ENCODE results near the gene LRP1.

Gene LRP1

DNA sequence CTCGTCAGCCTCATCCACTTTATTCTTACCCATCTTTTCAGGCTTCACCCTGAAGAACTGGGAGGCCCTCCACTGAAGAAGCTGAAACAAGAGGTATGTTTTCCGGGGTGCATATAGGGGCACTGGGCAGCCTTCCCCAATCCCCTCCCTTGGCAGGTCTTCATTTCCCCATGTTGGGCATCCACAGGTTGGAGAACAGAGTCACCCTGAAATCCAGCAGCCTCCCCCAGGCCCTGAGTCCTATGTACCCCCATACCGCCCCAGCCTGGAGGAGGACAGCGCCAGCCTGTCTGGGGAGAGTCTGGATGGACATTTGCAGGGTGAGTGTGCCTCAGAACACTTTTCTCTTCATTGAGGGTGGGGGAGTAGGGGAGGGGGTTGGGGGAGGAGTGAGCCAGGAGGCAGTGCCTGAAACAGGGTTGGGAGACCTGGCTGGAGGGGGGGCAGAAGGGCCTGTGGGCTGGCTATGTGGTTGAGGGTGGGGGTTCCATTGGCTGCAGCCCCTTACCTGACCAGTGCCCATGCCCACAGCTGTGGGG, 35.3 kb upstream of the LRP1 start:
- no peak overlapping the region for H3K4me3 ChIP-seq (ENCODE audit: low read length)
- DNase-seq (ENCODE audit: low read depth, low spot score): no peak

DNA sequence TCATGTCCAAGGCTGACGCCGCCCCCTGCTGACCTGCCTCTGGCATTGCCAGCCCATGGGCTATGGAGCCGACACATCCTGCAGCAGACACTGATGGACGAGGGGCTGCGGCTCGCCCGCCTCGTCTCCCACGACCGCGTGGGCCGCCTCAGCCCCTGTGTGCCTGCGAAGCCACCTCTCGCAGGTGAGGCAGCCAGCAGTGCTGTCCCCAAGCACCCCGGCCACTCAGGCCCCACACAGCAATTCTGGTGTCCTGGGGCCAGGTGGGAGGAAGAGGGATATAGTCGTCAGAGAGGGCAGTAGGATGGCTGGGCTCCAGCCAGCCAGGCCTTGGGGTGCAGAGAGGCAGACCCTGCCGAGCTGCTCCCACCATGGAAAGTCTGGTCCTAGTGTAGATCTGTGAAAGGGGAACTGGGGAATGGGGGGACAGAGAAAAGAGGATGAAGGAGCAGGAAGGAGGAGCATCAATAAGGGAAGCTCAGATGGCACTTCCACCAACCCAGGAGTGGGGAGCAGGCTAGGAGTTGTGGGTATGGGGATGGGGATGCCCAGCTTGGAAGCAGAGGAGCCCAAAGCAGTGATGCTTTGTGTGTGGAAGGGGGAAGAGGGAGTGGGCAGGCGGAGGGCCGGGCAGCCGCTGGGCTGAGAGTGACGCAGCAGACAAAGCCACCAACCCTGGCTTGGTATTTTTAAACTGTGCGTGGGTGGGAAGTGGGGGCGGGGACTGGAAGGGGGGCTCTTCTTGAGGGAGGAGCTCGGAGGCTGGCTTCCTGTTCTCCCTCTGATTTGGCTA, 34.7 kb upstream of the LRP1 start:
- no peak overlapping the region for H3K4me3 ChIP-seq (ENCODE audit: low read length)
- DNase-seq (ENCODE audit: low read depth, low spot score): no peak

- DNase-seq (ENCODE audit: low read depth, low spot score): no peak
- H3K4me3 ChIP-seq (ENCODE audit: low read length): no peak overlapping the region
Observed at GRCh38 chr12:57094208-57095160, 33.8 kb upstream of the LRP1 start.

DNA sequence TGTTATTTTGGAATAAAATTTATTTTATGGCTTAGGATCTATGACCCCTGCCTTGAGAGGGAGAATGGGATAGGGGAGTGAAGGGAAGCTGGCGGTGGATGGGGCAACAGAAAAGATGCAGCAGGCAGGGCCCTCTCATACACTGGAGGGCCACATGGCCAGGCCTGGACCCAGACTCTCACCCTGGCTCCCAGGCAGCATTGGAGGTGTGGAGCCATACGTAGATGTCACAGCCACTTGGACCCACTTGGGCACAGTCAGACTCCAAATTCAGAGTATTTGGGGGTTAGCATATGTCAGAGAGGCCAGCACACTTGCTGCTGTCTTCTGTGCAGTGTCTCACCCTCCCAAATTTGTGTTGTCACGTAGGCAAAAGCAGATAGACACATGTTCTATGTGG, 32.8 kb upstream of the LRP1 start:
- H3K4me3 ChIP-seq (ENCODE audit: low read length): no peak overlapping the region
- DNase-seq (ENCODE audit: low read depth, low spot score): no peak

DNA sequence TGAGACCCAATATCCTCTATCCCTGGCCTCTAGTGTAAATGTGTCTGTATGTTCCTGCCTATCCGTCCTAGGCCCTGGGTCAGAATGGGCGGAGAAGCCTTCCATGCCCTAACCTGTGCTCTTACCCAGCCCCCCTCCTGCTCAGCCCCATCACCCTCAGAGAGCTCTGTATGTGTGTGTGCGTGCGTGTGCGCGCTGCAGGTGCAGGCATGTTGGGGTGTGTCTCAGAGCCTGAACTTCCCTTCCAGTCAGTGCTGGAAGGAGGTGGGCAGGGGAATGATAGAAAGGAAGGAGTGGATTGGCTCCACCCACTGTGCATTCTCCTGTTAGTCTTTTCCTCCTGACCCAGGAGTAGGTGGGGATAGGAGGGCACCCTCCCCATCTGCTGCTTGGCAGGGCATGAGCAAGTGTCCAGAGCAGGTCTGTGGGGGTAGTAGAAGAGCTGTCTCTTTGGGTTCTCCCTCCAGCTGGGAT, 32.1 kb upstream of the LRP1 start:
- no peak overlapping the region for H3K4me3 ChIP-seq (ENCODE audit: low read length)
- DNase-seq (ENCODE audit: low read depth, low spot score): no peak

GRCh38 chr12:57096748-57097553, 31.3 kb upstream of the LRP1 start:
- no peak for DNase-seq (ENCODE audit: low read depth, low spot score)
- no peak overlapping the region for H3K4me3 ChIP-seq (ENCODE audit: low read length)

DNA sequence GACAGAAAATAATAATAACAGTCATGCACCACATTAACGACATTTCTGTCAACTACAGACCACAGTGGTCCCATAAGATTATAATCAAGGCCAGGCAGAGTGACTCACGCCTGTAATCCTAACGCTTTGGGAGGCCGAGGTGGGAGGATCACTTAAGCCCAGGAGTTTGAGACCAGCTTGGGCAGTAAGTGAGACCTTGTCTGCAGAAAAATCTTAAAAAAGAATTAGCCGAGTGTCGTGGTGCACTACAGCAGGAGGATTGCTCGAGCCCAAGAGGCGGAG, 30.8 kb upstream of the LRP1 start:
- H3K4me3 ChIP-seq (ENCODE audit: low read length): no peak overlapping the region
- no peak for DNase-seq (ENCODE audit: low read depth, low spot score)

DNA sequence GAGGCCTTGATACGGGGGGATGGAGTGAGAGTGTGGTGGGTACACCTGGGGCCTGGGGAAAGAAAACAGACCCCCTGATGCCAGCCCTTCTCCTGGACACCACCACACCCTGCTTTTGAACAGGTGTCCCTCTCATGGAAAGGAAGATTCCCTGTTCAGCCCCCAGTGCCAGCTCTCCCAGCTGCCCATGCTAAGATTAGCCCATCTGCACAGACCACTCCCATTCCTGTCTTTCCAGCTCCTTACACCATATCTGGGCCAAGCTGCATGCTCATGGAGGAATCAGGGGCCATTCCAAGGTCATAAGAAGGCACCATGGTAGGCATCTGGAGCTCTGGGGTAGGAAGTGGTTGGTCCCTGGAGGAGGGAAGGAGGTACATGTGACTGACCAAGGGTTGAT, 29.7 kb upstream of the LRP1 start:
- no peak overlapping the region for H3K4me3 ChIP-seq (ENCODE audit: low read length)
- no peak for DNase-seq (ENCODE audit: low read depth, low spot score)

- H3K4me3 ChIP-seq (ENCODE audit: low read length): no peak overlapping the region
- no peak for DNase-seq (ENCODE audit: low read depth, low spot score)
Observed at GRCh38 chr12:57099047-57099714, 29.1 kb upstream of the LRP1 start.

GRCh38 chr12:57099766-57100165, 28.5 kb upstream of the LRP1 start:
- DNase-seq (ENCODE audit: low read depth, low spot score): no peak

DNA sequence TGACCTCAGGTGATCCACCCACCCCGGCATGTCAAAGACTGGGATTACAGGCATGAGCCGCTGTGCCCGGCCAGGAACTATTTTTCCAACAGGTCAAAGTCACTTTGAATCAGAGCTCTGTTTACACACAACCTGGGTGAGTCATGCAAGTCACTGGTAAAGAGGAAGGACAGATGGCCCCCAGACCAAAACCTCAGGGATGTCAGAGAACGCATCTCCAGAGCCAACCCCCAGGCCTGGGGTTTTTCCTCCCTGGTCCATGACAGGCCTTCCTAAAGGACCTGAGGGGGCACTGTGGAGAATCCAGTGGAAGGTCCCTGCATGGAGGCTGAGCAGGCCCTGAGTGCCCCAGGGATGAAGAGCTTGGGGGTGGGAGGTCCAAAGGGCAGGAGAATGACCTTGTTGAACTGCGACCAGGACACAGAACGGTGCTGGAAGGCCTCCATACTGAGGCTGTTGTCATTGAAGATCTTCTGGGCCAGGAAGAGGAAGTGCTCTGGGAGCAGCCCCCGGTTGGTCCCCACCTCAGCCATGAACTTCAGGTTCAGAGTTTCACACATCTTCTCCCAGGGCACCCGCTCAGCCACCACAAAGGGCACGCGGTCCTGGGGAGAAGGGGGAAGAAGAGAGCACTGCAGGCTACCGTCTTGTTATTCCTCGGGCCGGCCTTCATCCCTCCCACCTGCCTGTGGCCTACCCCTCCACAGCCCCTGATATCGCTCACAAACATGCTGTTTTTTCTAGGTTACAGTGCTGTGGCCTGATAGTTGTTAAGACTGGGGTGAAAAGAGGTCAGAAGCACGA, 26.2 kb upstream of the LRP1 start:
- no peak overlapping the region for H3K4me3 ChIP-seq (ENCODE audit: low read length)
- no peak for DNase-seq (ENCODE audit: low read depth, low spot score)

More at GRCh38 chr12:57099766-57100165, 28.5 kb upstream of the LRP1 start:
- no peak overlapping the region for H3K4me3 ChIP-seq (ENCODE audit: low read length)

GRCh38 chr12:57103856-57104255, 24.4 kb upstream of the LRP1 start:
- H3K4me3 ChIP-seq (ENCODE audit: low read length): no peak overlapping the region
- DNase-seq (ENCODE audit: low read depth, low spot score): no peak

DNA sequence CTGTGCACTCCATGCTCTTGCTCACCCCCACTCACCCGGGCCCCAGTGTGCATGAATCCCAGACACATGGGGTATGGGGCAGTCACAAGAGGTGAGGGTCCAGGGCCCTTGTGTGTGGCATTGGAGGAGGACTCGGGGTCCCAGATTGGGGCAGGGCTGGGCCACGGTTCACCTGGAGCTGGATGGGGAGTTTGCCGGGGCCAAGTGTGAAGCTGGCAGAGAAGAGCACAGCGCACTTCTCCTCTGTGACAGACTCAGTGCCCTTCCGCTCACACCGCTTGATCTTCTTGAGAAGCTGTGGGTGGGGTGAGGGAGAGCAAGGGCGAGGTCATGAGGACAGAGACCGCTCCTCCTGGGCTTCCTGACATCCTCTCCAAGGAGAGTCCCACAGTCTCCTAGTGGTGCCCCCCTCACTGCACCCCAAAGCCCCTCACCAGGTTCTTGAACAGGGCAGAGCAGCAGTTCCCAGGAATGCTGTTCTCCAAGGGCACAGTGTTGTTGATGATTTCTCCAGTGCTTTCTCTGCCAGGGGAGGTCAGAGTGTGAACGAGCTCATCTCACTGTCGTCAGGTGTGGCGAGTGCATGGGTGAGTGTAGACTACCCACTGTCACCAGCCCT, 23.9 kb upstream of the LRP1 start:
- no peak for DNase-seq (ENCODE audit: low read depth, low spot score)
- H3K4me3 ChIP-seq (ENCODE audit: low read length): no peak overlapping the region

DNA sequence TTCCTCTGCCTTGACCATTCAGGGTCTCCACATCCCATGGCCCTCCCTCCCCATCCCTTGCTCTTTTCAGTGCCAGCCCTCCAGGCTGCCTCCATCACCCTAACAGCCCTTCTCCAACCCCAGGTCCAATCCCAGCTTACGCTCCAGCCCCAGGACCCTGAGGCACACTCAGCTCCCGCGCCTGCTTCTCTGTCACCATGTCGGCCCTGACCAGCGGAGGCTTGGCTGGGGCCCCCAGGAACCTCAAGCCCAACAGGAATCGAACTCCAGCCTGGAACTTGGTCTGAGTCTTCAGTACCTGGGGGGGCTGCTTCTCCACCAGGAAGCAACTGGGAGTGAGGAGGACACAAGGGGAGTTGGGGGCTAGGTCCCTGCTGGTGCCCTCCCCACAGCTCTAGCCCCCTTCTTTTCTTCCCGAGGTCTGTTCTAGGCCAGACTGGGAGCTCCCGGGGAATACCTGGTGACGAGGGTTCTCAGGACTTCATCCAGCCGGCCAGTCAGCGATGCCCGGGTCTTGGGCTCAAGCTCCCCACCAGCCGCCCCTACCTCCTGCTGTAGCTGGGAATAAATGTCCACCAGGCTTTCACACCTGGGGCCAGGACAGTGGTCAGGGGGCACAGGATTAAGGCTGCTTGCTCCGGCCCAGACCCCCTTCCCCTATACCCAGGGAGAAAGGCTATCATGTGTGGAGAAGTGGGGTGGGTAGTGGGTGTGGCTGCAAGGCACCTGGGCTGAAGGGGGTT, 23.1 kb upstream of the LRP1 start:
- DNase-seq (ENCODE audit: low read depth, low spot score): no peak
- H3K4me3 ChIP-seq (ENCODE audit: low read length): no peak overlapping the region

GRCh38 chr12:57106021-57106708, 22.1 kb upstream of the LRP1 start:
- DNase-seq (ENCODE audit: low read depth, low spot score): no peak
- no peak overlapping the region for H3K4me3 ChIP-seq (ENCODE audit: low read length)

DNA sequence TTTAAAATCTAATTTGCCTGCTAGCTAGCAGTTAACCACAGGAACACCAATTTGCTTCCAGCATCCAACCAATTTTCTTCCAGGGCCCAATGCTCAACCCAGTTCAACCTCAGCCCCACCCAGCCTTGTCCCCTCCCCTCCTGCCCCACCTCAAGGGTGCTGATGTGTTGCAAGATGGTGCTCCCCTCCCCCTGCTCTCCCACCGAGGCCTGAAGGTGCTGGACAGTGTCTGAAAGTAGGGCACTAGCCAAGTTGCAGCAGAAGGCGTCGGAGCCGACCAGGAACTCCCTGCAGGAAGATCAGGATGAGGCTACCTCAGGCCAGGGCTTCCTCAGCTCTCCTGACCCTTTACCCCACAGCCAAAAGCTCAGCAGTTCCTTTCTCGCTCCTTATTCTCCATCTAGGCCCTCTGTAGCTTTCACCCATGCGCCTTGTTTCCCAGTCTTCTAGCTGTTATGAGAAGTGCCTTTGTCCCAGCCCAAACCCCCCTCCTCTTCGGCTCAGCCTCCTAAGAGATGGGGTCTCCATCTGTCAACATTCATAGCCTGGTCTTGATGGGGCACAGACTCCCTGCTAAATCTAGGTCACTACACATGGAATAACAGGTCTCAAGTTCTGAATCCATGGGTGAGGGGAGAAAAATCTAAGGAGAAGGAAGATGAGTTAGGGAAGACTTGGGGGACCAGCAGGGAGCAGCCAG, 20.7 kb upstream of the LRP1 start:
- DNase-seq (ENCODE audit: low read depth, low spot score): no peak
- H3K4me3 ChIP-seq (ENCODE audit: low read length): no peak overlapping the region

Measured in Jurkat, Clone E6-1 (cell line).